ENCODE measurements around the gene DAG1. TPM values are rescaled to one million over a fixed set of nuclear protein-coding genes. Genes with fewer than 3 reads are reported as not detected.

DAG1 gene
- polyA plus RNA-seq, 3 donors: 3.9 to 5.8 (median 4.2) TPM

DNA sequence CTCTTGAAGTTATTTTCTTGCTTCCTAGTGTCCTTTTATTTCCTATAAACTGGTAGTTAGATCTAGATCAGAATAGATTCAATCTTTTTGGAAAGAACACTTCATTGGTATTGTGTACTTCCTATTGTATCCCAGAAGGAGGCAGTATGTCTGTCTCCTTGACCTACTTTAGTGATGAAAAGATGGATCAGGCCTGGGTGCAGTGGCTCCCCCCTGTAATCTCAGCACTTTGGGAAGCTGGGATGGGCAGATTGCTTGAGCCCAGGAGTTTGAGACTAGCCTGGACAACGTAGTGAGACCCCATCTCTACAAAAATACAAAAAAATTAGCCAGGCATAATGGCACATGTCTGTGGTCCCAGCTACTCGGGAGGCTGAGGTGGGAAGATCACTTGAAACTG lies 96.2 kb downstream of the DAG1 start:
- no peaks in the 10 kb centered on the region for H3K4me1 Mint-ChIP-seq
- no peaks in the 10 kb centered on the region for H3K9me3 Mint-ChIP-seq

GRCh38 chr3:49567406-49567805 lies 97.3 kb downstream of the DAG1 start:
- Mint-ChIP-seq H3K4me3 (no peak overlapping the region), H3K4me1 (no peaks in the 10 kb centered on the region), H3K27ac (no peak overlapping the region), H3K9me3 (no peaks in the 10 kb centered on the region), H3K36me3 (no peaks in the 10 kb centered on the region), H3K27me3 (ENCODE audit: low read depth in 3 of 3) (peaks cover 4 to 9% (median 6%) of the 10 kb centered on the region in 3 donors)
- no peaks in the 10 kb centered on the region for H3K4me1 ChIP-seq (ENCODE audit: control insufficient read depth in 1 of 2, insufficient read depth in 2 of 2, low read length in 2 of 2)
- H3K4me3 ChIP-seq (replicated peaks in 1 of 3; ENCODE audit: low read depth in 2 of 3, low read length in 3 of 3): no peak overlapping the region
- no peak for DNase-seq
- H3K4me2 ChIP-seq (replicated peaks; ENCODE audit: extremely low read depth, low read length, poor library complexity, severe bottlenecking): no peak overlapping the region
- 0% methylated on average over 1 of the region's 2 CpGs for WGBS (ENCODE audit: insufficient coverage)
- no peaks in the 10 kb centered on the region for H4K20me1 ChIP-seq (ENCODE audit: insufficient read depth, low read length)
- no peaks in the 10 kb centered on the region for H3K9me3 ChIP-seq (replicated peaks in 1 of 2; ENCODE audit: control insufficient read depth in 1 of 2, insufficient read depth in 1 of 2, low read length in 2 of 2)
- TF ChIP-seq, protein P1, sequence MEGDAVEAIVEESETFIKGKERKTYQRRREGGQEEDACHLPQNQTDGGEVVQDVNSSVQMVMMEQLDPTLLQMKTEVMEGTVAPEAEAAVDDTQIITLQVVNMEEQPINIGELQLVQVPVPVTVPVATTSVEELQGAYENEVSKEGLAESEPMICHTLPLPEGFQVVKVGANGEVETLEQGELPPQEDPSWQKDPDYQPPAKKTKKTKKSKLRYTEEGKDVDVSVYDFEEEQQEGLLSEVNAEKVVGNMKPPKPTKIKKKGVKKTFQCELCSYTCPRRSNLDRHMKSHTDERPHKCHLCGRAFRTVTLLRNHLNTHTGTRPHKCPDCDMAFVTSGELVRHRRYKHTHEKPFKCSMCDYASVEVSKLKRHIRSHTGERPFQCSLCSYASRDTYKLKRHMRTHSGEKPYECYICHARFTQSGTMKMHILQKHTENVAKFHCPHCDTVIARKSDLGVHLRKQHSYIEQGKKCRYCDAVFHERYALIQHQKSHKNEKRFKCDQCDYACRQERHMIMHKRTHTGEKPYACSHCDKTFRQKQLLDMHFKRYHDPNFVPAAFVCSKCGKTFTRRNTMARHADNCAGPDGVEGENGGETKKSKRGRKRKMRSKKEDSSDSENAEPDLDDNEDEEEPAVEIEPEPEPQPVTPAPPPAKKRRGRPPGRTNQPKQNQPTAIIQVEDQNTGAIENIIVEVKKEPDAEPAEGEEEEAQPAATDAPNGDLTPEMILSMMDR (IDR thresholded peaks at IDR 0.05): no peak
- no peaks in the 10 kb centered on the region for H3K36me3 ChIP-seq (replicated peaks in 1 of 2; ENCODE audit: control insufficient read depth in 1 of 2, insufficient read depth in 2 of 2, low read length in 2 of 2)
- H2AFZ ChIP-seq (ENCODE audit: insufficient read depth, low read depth, low read length, poor library complexity, severe bottlenecking): no peak overlapping the region
- H3K27ac ChIP-seq (ENCODE audit: low read depth in 1 of 2, low read length in 2 of 2): no peak overlapping the region
- no peaks in the 10 kb centered on the region for H3K27me3 ChIP-seq (ENCODE audit: control insufficient read depth in 2 of 2, insufficient read depth in 2 of 2, low read length in 2 of 2)
- no peaks in the 10 kb centered on the region for H3K79me2 ChIP-seq (ENCODE audit: insufficient read depth, low read length)
- intact Hi-C loops (cut with micrococcal nuclease): no loop called here
- no peak overlapping the region for H3K9ac ChIP-seq (ENCODE audit: insufficient read depth, low read length, poor library complexity, severe bottlenecking)

More for the DNA sequence above, 96.2 kb downstream of the DAG1 start:
- intact Hi-C loops (cut with micrococcal nuclease): no loop called here
- Mint-ChIP-seq H3K36me3 (no peaks in the 10 kb centered on the region), H3K27ac (no peak overlapping the region), H3K4me3 (no peak overlapping the region), H3K27me3 (ENCODE audit: low read depth in 3 of 3) (peaks cover 4 to 9% (median 6%) of the 10 kb centered on the region in 3 donors)
- no peaks in the 10 kb centered on the region for H3K79me2 ChIP-seq (ENCODE audit: insufficient read depth, low read length)
- no peak overlapping the region for H3K4me2 ChIP-seq (replicated peaks; ENCODE audit: extremely low read depth, low read length, poor library complexity, severe bottlenecking)
- H3K4me1 ChIP-seq (ENCODE audit: control insufficient read depth in 1 of 2, insufficient read depth in 2 of 2, low read length in 2 of 2): no peaks in the 10 kb centered on the region
- H3K27ac ChIP-seq (ENCODE audit: low read depth in 1 of 2, low read length in 2 of 2): no peak overlapping the region
- H4K20me1 ChIP-seq (ENCODE audit: insufficient read depth, low read length): no peaks in the 10 kb centered on the region
- no peaks in the 10 kb centered on the region for H3K36me3 ChIP-seq (replicated peaks in 1 of 2; ENCODE audit: control insufficient read depth in 1 of 2, insufficient read depth in 2 of 2, low read length in 2 of 2)
- H3K4me3 ChIP-seq (replicated peaks in 1 of 3; ENCODE audit: low read depth in 2 of 3, low read length in 3 of 3): no peak overlapping the region
- no CpG with 5 or more reads among the region's 2 CpGs for WGBS (ENCODE audit: insufficient coverage)
- DNase-seq: no peak
- H3K9me3 ChIP-seq (replicated peaks in 1 of 2; ENCODE audit: control insufficient read depth in 1 of 2, insufficient read depth in 1 of 2, low read length in 2 of 2): no peaks in the 10 kb centered on the region
- H2AFZ ChIP-seq (ENCODE audit: insufficient read depth, low read depth, low read length, poor library complexity, severe bottlenecking): no peak overlapping the region
- TF ChIP-seq, protein P1 (IDR thresholded peaks at IDR 0.05): no peak
- H3K9ac ChIP-seq (ENCODE audit: insufficient read depth, low read length, poor library complexity, severe bottlenecking): no peak overlapping the region
- no peaks in the 10 kb centered on the region for H3K27me3 ChIP-seq (ENCODE audit: control insufficient read depth in 2 of 2, insufficient read depth in 2 of 2, low read length in 2 of 2)

All from CD14-positive monocyte (primary cell).